ENCODE results near the gene LCMT1.

GRCh38 chr16:25155553-25156460 lies 44.3 kb downstream of the LCMT1 start:
- TF ChIP-seq POLR2A (IDR thresholded peaks at IDR 0.05; ENCODE audit: low read depth, low read length) (no peak), CTCF (conservative IDR thresholded peaks at IDR 0.05; ENCODE audit: low read depth, low read length) (no peak), MXI1 (IDR thresholded peaks at IDR 0.05; ENCODE audit: borderline replicate concordance, low read depth, low read length) (no peak), RAD21 (IDR thresholded peaks at IDR 0.05; ENCODE audit: low read length) (no peak), MAZ (IDR thresholded peaks at IDR 0.05; ENCODE audit: borderline replicate concordance, low read depth, low read length) (no peak)

All from IMR-90 (cell line).